Tibial artery (tissue), 4 donors: ENCODE measurements around the gene NDUFAF8.

Experiments
- DNase-seq, 2 donors: peaks; one replicate each; pipeline ENCODE4 v3.0.0-alpha.2; 2019
- H3K27ac ChIP-seq, 2 donors: fragments of 200-600 bp; sonication (generic) in 1 of 2; 1 replicate in 1 of 2; 2 replicates in 1 of 2; pipeline ENCODE4 v1.5.1; 2018 to 2019; ENCODE audit warnings: mild to moderate bottlenecking in 1 of 2
- H3K27me3 ChIP-seq, 2 donors: fragments of 200-600 bp; sonication (generic) in 1 of 2; one replicate each; pipeline versions ENCODE4 v1.5.1 to v1.6.0; 2016 to 2019
- H3K36me3 ChIP-seq, 3 donors: fragments of 200-600 bp; sonication (generic) in 2 of 3; one replicate each; pipeline ENCODE4 v1.5.1; 2016 to 2019; ENCODE audit warnings: mild to moderate bottlenecking in 2 of 3
- H3K4me1 ChIP-seq, 4 donors: fragments of 200-600 bp; sonication (generic) in 2 of 4; 1 replicate in 3 of 4; 2 replicates in 1 of 4; pipeline ENCODE4 v1.5.1; 2016 to 2019
- H3K4me3 ChIP-seq, 2 donors: fragments of 200-600 bp; sonication (generic) in 1 of 2; 1 replicate in 1 of 2; 2 replicates in 1 of 2; pipeline ENCODE4 v1.5.1; 2018 to 2019; ENCODE audit warnings: mild to moderate bottlenecking in 2 of 2
- H3K9me3 ChIP-seq, 3 donors: fragments of 200-600 bp; sonication (generic) in 1 of 3; one replicate each; pipeline ENCODE4 v1.5.1; 2016 to 2019
- intact Hi-C: fragments of 100-400 bp; cut with DNase I; formaldehyde crosslinking; loops from one replicate; pipeline ENCODE4 v1.15.0; 2023; ENCODE audit warnings: low total_unique reads
- TF ChIP-seq, protein P1 (sequence below), 2 experiments: fragments of 200-600 bp in 1 of 2; fragments of 450-650 bp in 1 of 2; IDR thresholded peaks; one replicate each; pipeline ENCODE4 v1.5.1; 2017 to 2019; ENCODE audit warnings: antibody characterized with exemption in 2 of 2, mild to moderate bottlenecking in 1 of 2, moderate library complexity in 1 of 2

The NDUFAF8 gene

DNA sequence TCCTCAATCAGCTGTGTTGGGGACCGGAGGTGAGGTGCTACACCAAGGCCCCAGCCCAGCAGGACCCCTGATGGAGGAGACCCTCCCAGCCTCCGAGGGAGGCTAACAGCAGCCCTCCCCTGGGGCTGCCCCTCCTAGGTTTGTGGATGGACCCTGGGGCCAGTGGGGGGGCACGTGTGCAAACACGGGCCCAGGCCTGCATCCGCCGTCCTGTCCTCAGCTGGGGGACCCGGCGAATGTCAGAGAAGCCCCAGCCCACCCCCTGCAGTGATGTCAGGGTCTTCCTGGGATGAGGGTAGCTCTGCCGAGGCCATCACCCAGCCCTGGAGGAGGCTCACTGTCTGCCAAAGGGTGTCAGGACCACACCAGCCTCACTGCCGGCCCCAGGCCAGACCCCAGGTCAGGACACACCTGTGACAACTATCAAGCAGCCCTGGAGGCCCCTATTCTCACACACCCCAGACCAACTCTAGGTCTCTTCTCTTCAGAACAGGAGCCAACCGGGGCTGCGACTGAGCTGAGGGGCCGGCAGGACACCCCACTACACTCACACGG is 43.1 kb upstream of the NDUFAF8 start:
- H3K4me3 ChIP-seq, result no peak overlapping the region
- H3K4me1 ChIP-seq, result no peaks in the 10 kb centered on the region
- no peak for DNase-seq
- no peaks in the 10 kb centered on the region for H3K9me3 ChIP-seq
- no peaks in the 10 kb centered on the region for H3K27me3 ChIP-seq
- H3K36me3 ChIP-seq, result peaks cover 0 to 87% (median 0%) of the 10 kb centered on the region in 3 donors
- TF ChIP-seq, protein P1, sequence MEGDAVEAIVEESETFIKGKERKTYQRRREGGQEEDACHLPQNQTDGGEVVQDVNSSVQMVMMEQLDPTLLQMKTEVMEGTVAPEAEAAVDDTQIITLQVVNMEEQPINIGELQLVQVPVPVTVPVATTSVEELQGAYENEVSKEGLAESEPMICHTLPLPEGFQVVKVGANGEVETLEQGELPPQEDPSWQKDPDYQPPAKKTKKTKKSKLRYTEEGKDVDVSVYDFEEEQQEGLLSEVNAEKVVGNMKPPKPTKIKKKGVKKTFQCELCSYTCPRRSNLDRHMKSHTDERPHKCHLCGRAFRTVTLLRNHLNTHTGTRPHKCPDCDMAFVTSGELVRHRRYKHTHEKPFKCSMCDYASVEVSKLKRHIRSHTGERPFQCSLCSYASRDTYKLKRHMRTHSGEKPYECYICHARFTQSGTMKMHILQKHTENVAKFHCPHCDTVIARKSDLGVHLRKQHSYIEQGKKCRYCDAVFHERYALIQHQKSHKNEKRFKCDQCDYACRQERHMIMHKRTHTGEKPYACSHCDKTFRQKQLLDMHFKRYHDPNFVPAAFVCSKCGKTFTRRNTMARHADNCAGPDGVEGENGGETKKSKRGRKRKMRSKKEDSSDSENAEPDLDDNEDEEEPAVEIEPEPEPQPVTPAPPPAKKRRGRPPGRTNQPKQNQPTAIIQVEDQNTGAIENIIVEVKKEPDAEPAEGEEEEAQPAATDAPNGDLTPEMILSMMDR (IDR thresholded peaks at IDR 0.05), result no peak
- no peak overlapping the region for H3K27ac ChIP-seq
- intact Hi-C loops, result no loop called here

DNA sequence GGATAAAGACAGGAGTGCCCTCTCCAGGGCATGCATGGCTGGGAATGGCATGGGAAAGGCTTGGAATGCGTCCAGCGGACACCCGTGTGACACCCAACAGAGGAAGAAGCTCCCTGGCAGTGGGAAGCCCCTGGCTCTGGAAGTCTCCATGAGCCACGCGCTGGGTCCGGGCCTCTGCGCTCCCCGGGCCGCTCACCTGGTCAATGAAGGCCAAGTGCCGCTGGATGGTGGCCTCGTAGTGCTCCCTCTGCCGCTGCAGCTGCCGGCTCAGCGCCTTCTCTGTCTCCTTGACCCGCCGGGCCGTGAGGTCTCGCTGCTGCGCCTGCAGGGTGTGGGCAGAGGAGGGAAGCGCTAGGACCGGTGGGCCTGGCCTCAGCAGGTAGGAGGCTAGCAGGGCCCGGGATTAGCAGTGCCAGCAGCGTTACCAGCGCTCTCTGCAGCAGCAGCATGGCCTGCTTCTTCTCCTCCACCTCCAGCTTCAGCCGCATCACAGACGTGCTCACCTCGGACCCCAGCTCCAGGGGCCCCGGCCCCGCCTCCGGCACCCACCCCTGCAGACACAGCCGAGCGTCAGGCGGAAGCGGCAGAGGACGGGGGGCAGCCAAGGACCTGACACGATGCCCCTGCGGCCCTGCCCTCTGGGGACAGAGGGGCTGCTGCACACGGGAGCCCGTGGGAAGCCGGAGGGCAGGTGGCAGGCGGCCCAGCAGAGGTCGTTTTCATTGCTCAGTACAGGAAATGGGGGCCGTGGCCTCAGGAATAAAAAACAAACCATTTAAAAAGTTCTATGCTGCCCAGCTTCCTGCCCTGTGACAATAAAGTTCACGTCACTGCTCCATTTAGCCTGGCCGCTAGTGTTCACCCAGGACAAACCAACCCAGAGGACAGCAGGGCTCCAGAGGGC is 42.4 kb upstream of the NDUFAF8 start:
- intact Hi-C loops, result no loop called here
- Histone ChIP-seq H3K4me1 (no peaks in the 10 kb centered on the region), H3K27me3 (no peaks in the 10 kb centered on the region), H3K4me3 (no peak overlapping the region), H3K36me3 (peaks cover 0 to 80% (median 0%) of the 10 kb centered on the region in 3 donors), H3K9me3 (no peaks in the 10 kb centered on the region), H3K27ac (no peak overlapping the region)
- no peak for DNase-seq
- TF ChIP-seq, protein P1 (IDR thresholded peaks at IDR 0.05), result no peak

DNA sequence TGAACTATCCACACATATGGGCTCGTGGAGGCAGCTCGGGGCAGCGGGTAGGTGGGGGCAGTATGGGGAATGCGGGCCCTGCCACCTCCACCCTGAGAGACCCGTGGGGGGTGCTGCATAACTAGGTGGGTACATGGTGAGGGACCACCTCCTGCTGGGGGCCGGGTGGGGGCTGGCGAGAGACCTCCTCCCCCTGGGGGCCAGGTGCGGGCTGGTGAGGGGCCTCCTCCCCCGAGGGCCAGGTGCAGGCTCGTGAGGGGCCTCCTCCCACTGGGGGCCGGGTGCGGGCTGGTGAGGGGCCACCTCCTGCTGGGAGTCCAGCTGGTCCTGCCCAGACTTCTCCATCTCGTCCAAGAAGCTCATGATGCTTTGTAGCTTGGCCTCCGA is 41.7 kb upstream of the NDUFAF8 start:
- Histone ChIP-seq H3K36me3 (peaks cover 0 to 74% (median 0%) of the 10 kb centered on the region in 3 donors), H3K9me3 (no peaks in the 10 kb centered on the region), H3K27ac (no peak overlapping the region), H3K4me1 (no peaks in the 10 kb centered on the region), H3K4me3 (no peak overlapping the region), H3K27me3 (no peaks in the 10 kb centered on the region)
- TF ChIP-seq, protein P1 (IDR thresholded peaks at IDR 0.05), result no peak
- DNase-seq, result no peak
- intact Hi-C loops, result no loop called here

DNA sequence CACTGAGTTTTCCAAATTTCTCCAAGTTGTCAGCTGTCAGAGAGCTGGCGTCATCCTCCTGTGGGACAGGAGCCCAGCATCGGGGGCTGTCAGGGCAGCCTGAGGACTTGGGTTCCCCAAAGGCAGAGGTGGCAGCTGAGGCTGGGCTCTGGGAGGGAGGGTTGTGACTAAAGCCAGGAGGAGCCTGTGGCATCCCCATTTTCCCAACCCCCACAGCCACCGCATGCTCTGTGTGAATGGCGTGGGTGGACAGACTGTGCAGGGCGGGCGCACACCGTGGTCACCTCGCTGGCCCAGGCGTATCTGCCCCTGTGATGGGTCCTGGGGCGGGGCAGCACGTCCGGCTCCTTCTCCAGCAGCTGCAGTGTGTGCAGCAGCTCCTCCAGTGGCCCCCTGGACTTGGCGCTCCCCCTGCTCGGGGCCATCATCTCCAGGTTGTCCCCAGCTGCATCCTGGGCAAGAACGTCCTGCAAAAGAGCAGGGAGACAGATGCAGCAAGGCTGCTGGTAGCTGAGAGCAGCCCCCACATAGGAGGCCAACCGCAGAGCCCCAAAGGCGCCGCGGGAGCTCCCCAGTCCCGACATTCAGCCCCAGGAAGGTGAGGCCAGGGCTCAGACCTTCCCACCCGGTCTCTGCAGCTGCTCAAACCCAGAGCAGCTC is 41.2 kb upstream of the NDUFAF8 start:
- no peak overlapping the region for H3K27ac ChIP-seq

DNA sequence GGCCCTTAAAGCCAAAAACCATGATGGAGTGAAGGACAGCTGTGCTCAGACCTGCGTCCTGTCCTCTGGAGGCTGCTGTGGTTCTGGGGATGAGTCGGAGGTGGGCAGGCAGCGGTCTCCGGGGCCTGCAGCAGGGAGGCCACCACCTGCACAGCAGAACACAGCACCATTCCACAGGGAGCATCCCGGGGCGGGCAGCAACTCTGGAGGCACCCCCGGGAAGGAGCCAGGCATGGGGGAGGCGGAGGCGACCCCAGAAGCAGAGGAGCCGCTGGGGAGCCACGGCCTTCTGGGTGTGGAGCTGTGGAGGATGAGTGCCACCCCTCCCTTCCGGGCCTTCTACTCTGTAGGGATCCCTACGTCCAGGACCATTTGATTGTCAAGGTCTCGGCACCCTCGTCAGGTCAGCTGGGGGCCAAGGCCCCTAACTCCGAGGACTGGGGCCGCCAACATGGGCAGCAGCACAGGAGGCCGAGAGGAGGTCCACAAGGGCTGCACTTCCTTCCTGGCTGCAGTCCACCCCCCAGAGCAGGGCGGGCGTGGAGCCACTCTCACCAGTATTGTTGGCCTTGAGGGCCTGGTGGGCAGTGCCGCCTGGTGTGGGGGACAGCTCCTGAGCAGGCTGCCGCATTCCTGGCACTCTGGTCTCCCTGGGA is 40.2 kb upstream of the NDUFAF8 start:
- no peak for DNase-seq

More for the DNA sequence above, 41.2 kb upstream of the NDUFAF8 start:
- intact Hi-C loops, result no loop called here
- H3K9me3 ChIP-seq, result no peaks in the 10 kb centered on the region
- DNase-seq, result no peak
- H3K4me3 ChIP-seq, result no peak overlapping the region
- TF ChIP-seq, protein P1 (IDR thresholded peaks at IDR 0.05), result no peak
- H3K36me3 ChIP-seq, result peaks cover 0 to 74% (median 0%) of the 10 kb centered on the region in 3 donors
- H3K27me3 ChIP-seq, result no peaks in the 10 kb centered on the region
- H3K4me1 ChIP-seq, result no peaks in the 10 kb centered on the region

More for the DNA sequence above, 40.2 kb upstream of the NDUFAF8 start:
- no peaks in the 10 kb centered on the region for H3K9me3 ChIP-seq
- no peaks in the 10 kb centered on the region for H3K4me1 ChIP-seq
- no peak overlapping the region for H3K4me3 ChIP-seq
- TF ChIP-seq, protein P1 (IDR thresholded peaks at IDR 0.05), result no peak
- intact Hi-C loops, result no loop called here
- H3K27me3 ChIP-seq, result no peaks in the 10 kb centered on the region
- peaks cover 0 to 74% (median 0%) of the 10 kb centered on the region in 3 donors for H3K36me3 ChIP-seq
- H3K27ac ChIP-seq, result no peak overlapping the region
